ENCODE data around the gene INSIG1.

The INSIG1 gene

DNA sequence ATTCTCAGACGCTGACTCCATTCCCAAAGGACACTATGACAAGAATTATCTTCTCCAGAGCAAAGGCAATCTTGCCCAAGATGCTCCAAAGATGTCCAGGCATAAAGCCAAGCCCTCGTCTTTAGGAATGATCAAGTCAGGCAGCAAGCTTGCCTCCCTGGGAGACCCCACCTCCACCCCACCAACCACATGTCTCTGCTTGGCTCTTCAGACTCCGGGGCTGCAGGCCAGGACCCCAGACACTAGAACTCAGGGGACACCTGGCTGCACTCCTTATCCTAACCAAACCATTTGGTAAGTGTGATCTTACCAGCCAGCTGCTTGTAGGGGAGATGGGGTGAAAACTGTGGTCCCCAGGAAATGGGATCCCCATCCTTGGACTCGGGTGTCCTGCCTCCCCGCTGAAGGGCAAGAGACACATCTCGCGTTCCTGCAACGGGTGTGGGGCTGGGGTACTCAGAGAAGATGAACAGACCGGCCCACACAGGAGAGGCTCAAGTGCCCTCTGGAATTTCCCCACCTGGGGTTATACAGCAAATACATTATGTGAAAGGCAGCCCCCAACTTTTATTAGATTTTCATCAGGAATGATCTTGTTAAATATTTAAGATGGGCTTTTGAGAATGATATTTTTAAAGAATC is 55.7 kb downstream of the INSIG1 start:
- no peak for DNase-seq

DNA sequence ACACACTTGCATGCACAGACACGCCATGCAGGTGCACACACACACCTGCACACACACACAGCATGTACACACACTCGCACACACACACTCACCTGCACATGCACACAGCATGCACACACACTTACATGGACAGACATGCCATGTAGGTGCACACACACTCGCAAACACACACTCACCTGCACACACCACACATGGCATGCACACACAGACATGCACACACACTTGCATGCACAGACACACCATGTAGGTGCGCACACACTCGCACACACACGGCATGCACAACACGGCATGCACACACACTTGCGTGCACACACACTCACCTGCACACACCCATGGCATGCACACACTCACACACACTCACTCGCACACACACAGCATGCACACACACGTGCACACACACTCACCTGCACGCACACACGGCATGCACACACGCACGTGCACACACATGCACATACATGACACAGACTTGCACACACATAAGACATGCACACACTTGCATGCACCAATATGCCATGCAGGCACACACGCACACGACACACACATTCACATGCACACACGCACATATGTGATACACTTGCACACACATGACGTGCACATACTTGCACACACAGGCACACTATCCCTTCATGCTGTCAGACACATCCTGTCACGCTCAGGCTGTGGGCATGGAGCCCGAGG is 56.8 kb downstream of the INSIG1 start:
- DNase-seq = no peak

- no peak for DNase-seq
These were observed 57.5 kb downstream of the INSIG1 start for GRCh38 chr7:155355176-155355575.

GRCh38 chr7:155355745-155356144 is 58.1 kb downstream of the INSIG1 start:
- no peak for DNase-seq

- no peak for DNase-seq
These were observed 58.8 kb downstream of the INSIG1 start for GRCh38 chr7:155356323-155357105.

DNA sequence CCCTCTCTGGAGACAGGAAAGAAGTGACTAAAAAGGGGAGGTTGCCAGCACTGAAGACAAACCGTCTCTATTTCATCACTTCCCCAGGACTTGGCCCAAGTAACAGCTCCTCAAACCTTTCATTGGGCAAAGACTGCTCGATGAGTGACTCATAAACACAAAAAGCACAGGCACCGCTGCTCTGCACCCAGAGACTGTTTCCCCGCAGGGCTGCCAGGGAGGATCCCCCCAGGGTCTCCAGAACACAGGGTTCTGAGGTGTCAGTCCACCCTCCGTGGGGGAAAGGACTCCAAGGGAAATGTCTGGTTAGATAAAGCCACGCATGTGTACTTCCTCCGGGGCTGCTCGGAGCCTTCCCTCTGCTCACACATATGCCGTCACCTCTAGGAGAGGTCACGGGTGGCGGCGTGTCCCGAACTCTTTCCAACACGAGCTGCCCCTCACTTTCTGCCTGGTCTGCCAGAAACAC is 59.9 kb downstream of the INSIG1 start:
- no peak for DNase-seq

GRCh38 chr7:155358066-155358947 is 60.6 kb downstream of the INSIG1 start:
- DNase-seq = no peak

DNA sequence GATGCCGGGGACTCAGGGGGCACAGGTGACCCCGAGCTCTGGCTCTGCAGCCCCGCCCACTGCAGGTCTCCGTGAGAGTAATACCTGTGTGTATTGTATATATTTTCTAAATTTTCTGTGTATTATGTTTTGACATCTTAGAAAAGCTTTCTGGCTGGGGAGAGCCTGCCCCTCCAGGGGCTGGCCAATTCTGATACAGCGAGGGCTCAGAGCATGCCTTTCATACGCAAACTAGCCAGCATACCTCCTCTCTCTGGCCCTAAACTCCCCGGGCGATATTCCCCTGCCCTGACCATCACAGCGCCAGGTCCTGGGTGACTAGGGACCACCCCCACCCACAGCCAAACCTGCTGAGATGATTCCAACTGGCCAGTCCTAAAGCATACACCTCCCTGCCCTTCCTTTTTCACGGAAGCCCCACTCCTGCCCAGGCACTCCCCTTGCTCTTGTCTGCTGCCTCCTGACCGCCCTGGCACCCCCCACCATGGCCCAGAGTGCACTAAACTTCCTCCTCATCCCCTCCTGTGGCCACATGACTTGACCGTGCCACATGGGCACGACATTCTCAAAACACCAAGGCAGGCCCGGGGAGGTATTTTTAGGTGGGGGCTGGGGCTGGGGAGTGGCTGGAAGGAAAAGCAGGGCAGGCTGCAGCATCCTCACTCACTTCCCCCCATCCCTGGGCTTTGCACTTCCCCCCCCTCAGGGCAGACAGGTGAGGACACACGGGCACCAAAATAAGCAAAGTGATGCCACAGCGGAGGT is 61.5 kb downstream of the INSIG1 start:
- no peak for DNase-seq
